ENCODE measurements around the gene NPVF. TPM values are rescaled to one million over a fixed set of nuclear protein-coding genes. Genes with fewer than 3 reads are reported as not detected.

The NPVF gene
- total and polyA plus RNA-seq, 2 of the 4 experiments (the other 2 are of a cell fraction) = not detected

GRCh38 chr7:25263337-25263736 lies 35.1 kb upstream of the NPVF start:
- intact Hi-C loops (cut with micrococcal nuclease) = no loop called here
- Histone ChIP-seq H4K8ac (ENCODE audit: low read depth in 2 of 2, low read length in 2 of 2) (no peak overlapping the region), H3K14ac (replicated peaks; ENCODE audit: low read depth, low read length) (no peak overlapping the region), H3K9ac (ENCODE audit: low read depth, low read length) (no peak overlapping the region), H3K36me3 (ENCODE audit: control insufficient read depth, insufficient read depth, low read length) (no peaks in the 10 kb centered on the region), H3K9me3 (ENCODE audit: control insufficient read depth, insufficient read depth, low read length) (no peaks in the 10 kb centered on the region), H3K18ac (ENCODE audit: low read depth, low read length) (no peak overlapping the region), H3K79me1 (ENCODE audit: low read depth in 1 of 2, low read length in 2 of 2) (no peaks in the 10 kb centered on the region), H4K5ac (ENCODE audit: low read depth, low read length) (no peak overlapping the region), H3K9me1 (ENCODE audit: insufficient read depth, low read length) (no peaks in the 10 kb centered on the region), H2AK9ac (replicated peaks; ENCODE audit: low read depth, low read length, poor library complexity) (no peak overlapping the region), H3K27me3 (ENCODE audit: control insufficient read depth, insufficient read depth, low read length) (peaks cover 2% of the 10 kb centered on the region; the same call in 1 of the 2 replicates), H2AK5ac (ENCODE audit: low read depth, low read length) (no peak overlapping the region), H3K27ac (ENCODE audit: insufficient read depth, low read length) (no peak overlapping the region), H3K4ac (ENCODE audit: low read depth, low read length) (no peak overlapping the region), H4K91ac (ENCODE audit: insufficient read depth, low read depth, low read length) (no peak overlapping the region), H4K20me1 (ENCODE audit: insufficient read depth, low read length) (no peaks in the 10 kb centered on the region), H3K4me2 (ENCODE audit: low read depth, low read length) (no peak overlapping the region), H2BK120ac (ENCODE audit: low read depth, low read length) (no peak overlapping the region), H2BK20ac (ENCODE audit: low read depth, low read length) (no peak overlapping the region), H3K56ac (ENCODE audit: extremely low read depth, insufficient read depth, low read length) (no peak overlapping the region), H2AFZ (replicated peaks; ENCODE audit: low read length, poor library complexity) (no peak overlapping the region), H3K4me3 (ENCODE audit: insufficient read depth, low read depth, low read length) (no peak overlapping the region), H2BK5ac (ENCODE audit: low read depth, low read length, poor library complexity, severe bottlenecking) (no peak overlapping the region), H2BK15ac (ENCODE audit: low read depth, low read length) (no peak overlapping the region), H3K4me1 (ENCODE audit: control insufficient read depth, insufficient read depth, low read length) (no peaks in the 10 kb centered on the region), H3K23ac (ENCODE audit: low read depth, low read length) (no peak overlapping the region)
- ChIA-PET POLR2A (ENCODE audit: unreplicated experiment) (no interaction called here), CTCF (no interaction called here)
- WGBS, 2 experiments (ENCODE audit: extremely low coverage in 2 of 2, insufficient read length in 1 of 2) = 90% methylated on average over 1 of the region's 5 CpGs; no CpG with 5 or more reads in 1 of the 2 experiments
- ATAC-seq (ENCODE audit: low read depth) (no peak), DNase-seq (no peak)
- in situ Hi-C loops (cut with MboI; ENCODE audit: low sequenced_read_pairs) = no loop called here
- dilution Hi-C loops (cut with HindIII; ENCODE audit: low sequenced_read_pairs, unreplicated experiment) = no loop called here
- BruUV-seq (replicated peaks) = no TSS peak
- no peak for TF ChIP-seq RAD21 (IDR thresholded peaks at IDR 0.05; ENCODE audit: low read length)
- no peak for TF ChIP-seq BHLHE40 (IDR thresholded peaks at IDR 0.05; ENCODE audit: low read depth, low read length)
- TF ChIP-seq ELK1 (IDR thresholded peaks at IDR 0.05; ENCODE audit: borderline replicate concordance, low read depth, low read length) = no peak
- TF ChIP-seq CHD1 (IDR thresholded peaks at IDR 0.05; ENCODE audit: low read depth, low read length) = no peak
- no peak for TF ChIP-seq NFE2L2 (IDR thresholded peaks at IDR 0.05; ENCODE audit: low read depth, low read length)
- no peak for TF ChIP-seq RCOR1 (IDR thresholded peaks at IDR 0.05; ENCODE audit: insufficient replicate concordance, low read length)
- no peak for TF ChIP-seq CEBPB (IDR thresholded peaks at IDR 0.05; ENCODE audit: low read depth, low read length)
- no peak for TF ChIP-seq FOS (IDR thresholded peaks at IDR 0.05; ENCODE audit: low read depth, low read length)
- no peak for TF ChIP-seq RFX5 (IDR thresholded peaks at IDR 0.05; ENCODE audit: low read depth, low read length)
- TF ChIP-seq MXI1 (IDR thresholded peaks at IDR 0.05; ENCODE audit: borderline replicate concordance, low read depth, low read length) = no peak
- no peak for TF ChIP-seq SMC3 (IDR thresholded peaks at IDR 0.05; ENCODE audit: low read depth, low read length)
- no peak for TF ChIP-seq POLR2A (IDR thresholded peaks at IDR 0.05; ENCODE audit: low read depth, low read length)
- no peak for TF ChIP-seq MAFK (IDR thresholded peaks at IDR 0.05; ENCODE audit: low read depth, low read length)

Measured in IMR-90 (cell line).